CD4-positive, alpha-beta T cell (primary cell): ENCODE results near the gene HCFC1R1. TPM values are rescaled to one million over a fixed set of nuclear protein-coding genes. Genes with fewer than 3 reads are reported as not detected.

ENCODE experiments used
- ATAC-seq: fragments of 200-7000 bp; cut with Tn5 transposase; one replicate; pipeline ENCODE4 v1.10.0; 2022; ENCODE audit warnings: mild to moderate bottlenecking; ENCODE audit not compliant: poor library complexity
- CTCF ChIA-PET: fragments of 350-600 bp; sonication (Branson Sonifier 250); formaldehyde crosslinking; loops from one replicate; lab custom pipeline; 2021; ENCODE audit warnings: antibody characterized with exemption, inconsistent platforms; lab: Charles Lee
- POLR2A ChIA-PET: fragments of 350-600 bp; sonication (Branson Sonifier 250); formaldehyde crosslinking; loops from one replicate; lab custom pipeline; 2021; ENCODE audit warnings: antibody characterized with exemption, inconsistent platforms; lab: Charles Lee
- DNase-seq, 14 experiments: peaks; one replicate each; pipeline ENCODE4 v3.0.0-alpha.2; 2013 to 2020; ENCODE audit warnings: mixed read lengths in 2 of 14
- H3K27ac ChIP-seq, 2 donors: one replicate each; pipeline versions ENCODE4 v1.5.1 to v1.7.0; 2013; ENCODE audit warnings: low read length in 2 of 2, low read depth in 1 of 2, mild to moderate bottlenecking in 1 of 2
- H3K27me3 ChIP-seq, 2 experiments: 1 replicate in 1 of 2; 2 replicates in 1 of 2; pipeline versions ENCODE4 v1.6.1 to v1.7.0; 2013; ENCODE audit warnings: low read length in 2 of 2, control low read depth in 1 of 2, mild to moderate bottlenecking in 1 of 2, moderate library complexity in 1 of 2; ENCODE audit not compliant: insufficient read depth in 2 of 2, control insufficient read depth in 1 of 2
- H3K36me3 ChIP-seq: one replicate; pipeline ENCODE4 v1.6.1; 2013; ENCODE audit warnings: low read length, control low read depth; ENCODE audit not compliant: insufficient read depth
- H3K4me1 ChIP-seq: one replicate; pipeline ENCODE4 v1.6.1; 2013; ENCODE audit warnings: low read length, control low read depth; ENCODE audit not compliant: insufficient read depth
- H3K4me3 ChIP-seq: one replicate; pipeline ENCODE4 v1.5.1; 2013; ENCODE audit warnings: mild to moderate bottlenecking, low read length, moderate library complexity
- H3K9me3 ChIP-seq, 2 experiments: 1 replicate in 1 of 2; 2 replicates in 1 of 2; pipeline versions ENCODE4 v1.6.1 to v1.7.0; 2013; ENCODE audit warnings: low read length in 2 of 2, mild to moderate bottlenecking in 2 of 2, control low read depth in 1 of 2, moderate library complexity in 1 of 2; ENCODE audit not compliant: control insufficient read depth in 1 of 2, insufficient read depth in 1 of 2
- H3K27ac Mint-ChIP-seq: one replicate; pipeline ENCODE4 v1.8.0; 2020; ENCODE audit warnings: mixed read lengths
- H3K27me3 Mint-ChIP-seq: one replicate; pipeline ENCODE4 v1.8.0; 2021; ENCODE audit warnings: mixed read lengths
- H3K36me3 Mint-ChIP-seq: one replicate; pipeline ENCODE4 v1.8.0; 2021; ENCODE audit warnings: low read depth, mixed read lengths
- H3K4me1 Mint-ChIP-seq: one replicate; pipeline ENCODE4 v1.8.0; 2021; ENCODE audit warnings: low read depth, mixed read lengths
- H3K4me3 Mint-ChIP-seq: one replicate; pipeline ENCODE4 v1.8.0; 2020; ENCODE audit warnings: mild to moderate bottlenecking, mixed read lengths
- H3K9me3 Mint-ChIP-seq: one replicate; pipeline ENCODE4 v1.8.0; 2020; ENCODE audit warnings: mixed read lengths
- CTCF ChIP-seq: fragments of 200-600 bp; IDR thresholded peaks from one replicate; pipeline ENCODE4 v1.8.0; 2022; ENCODE audit warnings: antibody characterized with exemption, mild to moderate bottlenecking
- intact Hi-C, 2 experiments: fragments of 100-400 bp; cut with DNase I in 1 of 2; cut with micrococcal nuclease in 1 of 2; formaldehyde crosslinking; loops; one replicate each; pipeline versions ENCODE4 v1.15.1 to v1.9.0; 2023 to 2025; cut with DNase I, micrococcal nuclease
- total RNA-seq, 174 experiments: library from RNA in 2 of 174; stranded (reverse) in 2 of 174; gene quantifications; one replicate each; pipeline ENCODE4 v1.2.3 and lab custom pipeline; 2021 to 2026

HCFC1R1 gene
- total RNA-seq, 2 experiments from 2014 or later = 8.9 to 11.0 TPM

GRCh38 chr16:2991566-2992261 is 32.0 kb downstream of the HCFC1R1 start:
- intact Hi-C loops = no loop called here
- POLR2A ChIA-PET = no interaction called here
- ATAC-seq (no peak), DNase-seq (no peak)
- no peaks in the 10 kb centered on the region for H3K27me3 Mint-ChIP-seq
- no peaks in the 10 kb centered on the region for H3K9me3 Mint-ChIP-seq
- Histone ChIP-seq H3K4me3 (no peak overlapping the region), H3K36me3 (no peaks in the 10 kb centered on the region), H3K4me1 (no peaks in the 10 kb centered on the region), H3K9me3 (no peaks in the 10 kb centered on the region), H3K27me3 (no peaks in the 10 kb centered on the region), H3K27ac (no peak overlapping the region)
- TF ChIP-seq CTCF = no peak
- no peaks in the 10 kb centered on the region for H3K36me3 Mint-ChIP-seq
- no peak overlapping the region for H3K27ac Mint-ChIP-seq
- H3K4me3 Mint-ChIP-seq = no peak overlapping the region
- CTCF ChIA-PET = no interaction called here
- H3K4me1 Mint-ChIP-seq = no peaks in the 10 kb centered on the region

GRCh38 chr16:2990891-2991290 is 32.9 kb downstream of the HCFC1R1 start:
- ChIA-PET CTCF (no interaction called here), POLR2A (no interaction called here)
- TF ChIP-seq CTCF = no peak
- no peaks in the 10 kb centered on the region for H3K9me3 Mint-ChIP-seq
- H3K4me1 Mint-ChIP-seq = no peaks in the 10 kb centered on the region
- Histone ChIP-seq H3K4me3 (no peak overlapping the region), H3K36me3 (no peaks in the 10 kb centered on the region), H3K4me1 (no peaks in the 10 kb centered on the region), H3K27ac (no peak overlapping the region), H3K9me3 (no peaks in the 10 kb centered on the region), H3K27me3 (no peaks in the 10 kb centered on the region)
- no peak for DNase-seq
- ATAC-seq = no peak
- no peaks in the 10 kb centered on the region for H3K36me3 Mint-ChIP-seq
- no peak overlapping the region for H3K4me3 Mint-ChIP-seq
- no peaks in the 10 kb centered on the region for H3K27me3 Mint-ChIP-seq
- no peak overlapping the region for H3K27ac Mint-ChIP-seq
- intact Hi-C loops = no loop called here

GRCh38 chr16:2988590-2989099 is 35.1 kb downstream of the HCFC1R1 start:
- ChIA-PET POLR2A (no interaction called here), CTCF (no interaction called here)
- no peaks in the 10 kb centered on the region for H3K27me3 Mint-ChIP-seq
- no peak overlapping the region for H3K27ac Mint-ChIP-seq
- ATAC-seq = no peak
- H3K4me1 ChIP-seq = peaks cover 5% of the 10 kb centered on the region
- no peak for DNase-seq
- no peak overlapping the region for H3K4me3 ChIP-seq
- H3K4me3 Mint-ChIP-seq = no peak overlapping the region
- no peaks in the 10 kb centered on the region for H3K9me3 Mint-ChIP-seq
- no peaks in the 10 kb centered on the region for H3K27me3 ChIP-seq
- intact Hi-C loops = no loop called here
- no peaks in the 10 kb centered on the region for H3K36me3 ChIP-seq
- H3K36me3 Mint-ChIP-seq = no peaks in the 10 kb centered on the region
- no peak overlapping the region for H3K27ac ChIP-seq
- no peak for TF ChIP-seq CTCF
- H3K4me1 Mint-ChIP-seq = no peaks in the 10 kb centered on the region
- H3K9me3 ChIP-seq = no peaks in the 10 kb centered on the region
